K562 (cell line): ENCODE data around the gene WDR46. TPM values are rescaled to one million over a fixed set of nuclear protein-coding genes. Genes with fewer than 3 reads are reported as not detected.
A peak's percentile ranks its signal among the peaks of the same experiment; 100 is the strongest.

Experiments used
- CBFA2T2 ChIP-seq: fragments of 450-650 bp; conservative IDR thresholded peaks from 2 replicates; pipeline ENCODE4 v1.6.1; 2017; ENCODE audit warnings: mild to moderate bottlenecking
- E2F4 ChIP-seq: sonication (generic); formaldehyde crosslinking; IDR thresholded peaks from 2 replicates; pipeline ENCODE4 v1.8.0; 2022; ENCODE audit warnings: mild to moderate bottlenecking, low read depth, missing genetic modification reagents
- FOXP1 ChIP-seq: sonication (generic); formaldehyde crosslinking; IDR thresholded peaks from 2 replicates; pipeline ENCODE4 v1.8.0; 2022; ENCODE audit warnings: mild to moderate bottlenecking, missing genetic modification reagents
- HEY1 ChIP-seq: fragments of 250-450 bp; sonication (Bioruptor Pico); IDR thresholded peaks from 2 replicates; pipeline ENCODE4 v1.5.0; 2020; ENCODE audit warnings: mild to moderate bottlenecking, moderate library complexity, borderline replicate concordance
- KDM5B ChIP-seq: fragments of 200-600 bp; sonication (generic); IDR thresholded peaks from 2 replicates; pipeline ENCODE4 v1.6.1; 2012; ENCODE audit warnings: low read depth, mild to moderate bottlenecking, moderate library complexity, low read length, control low read depth, inconsistent platforms; ENCODE audit not compliant: insufficient replicate concordance
- MED1 ChIP-seq: sonication (generic); formaldehyde crosslinking; IDR thresholded peaks from 2 replicates; pipeline ENCODE4 v1.8.1; 2023; ENCODE audit warnings: missing genetic modification reagents, borderline replicate concordance
- MLLT1 ChIP-seq, 2 experiments: fragments of 450-650 bp; IDR thresholded peaks; 2 replicates each; pipeline ENCODE4 v1.6.1; 2016
- NCOA2 ChIP-seq, 2 experiments: fragments of 450-650 bp; IDR thresholded peaks; 2 replicates each; pipeline ENCODE4 v1.6.1; 2018; ENCODE audit warnings: mild to moderate bottlenecking in 2 of 2, moderate library complexity in 1 of 2; ENCODE audit not compliant: partially characterized antibody in 2 of 2
- NR1H2 ChIP-seq: sonication (generic); formaldehyde crosslinking; IDR thresholded peaks from 2 replicates; pipeline ENCODE4 v1.4.0; 2020; ENCODE audit warnings: mild to moderate bottlenecking, missing genetic modification reagents
- NRF1 ChIP-seq, 2 experiments: fragments of 450-650 bp; IDR thresholded peaks in 1 of 2; conservative IDR thresholded peaks in 1 of 2; 2 replicates each; pipeline ENCODE4 v1.6.1; 2014; ENCODE audit warnings: mild to moderate bottlenecking in 2 of 2
- RBM39 ChIP-seq: fragments of 200-400 bp; formaldehyde crosslinking; optimal IDR thresholded peaks from 2 replicates; pipeline ENCODE3; 2018; ENCODE audit warnings: low read depth, low read length
- SMARCB1 ChIP-seq: IDR thresholded peaks from 2 replicates; pipeline ENCODE4 v1.6.1; 2011; ENCODE audit warnings: improper control_type of control experiment, low read depth; ENCODE audit not compliant: insufficient read length
- TFAM ChIP-seq: fragments of 250-450 bp; sonication (Bioruptor Pico); conservative IDR thresholded peaks from 2 replicates; pipeline ENCODE4 v1.5.0; 2021; ENCODE audit warnings: mild to moderate bottlenecking, moderate library complexity
- ZC3H4 ChIP-seq: sonication (generic); formaldehyde crosslinking; IDR thresholded peaks from 2 replicates; pipeline ENCODE4 v1.9.0; 2021; ENCODE audit warnings: missing genetic modification reagents, borderline replicate concordance
- ZFX ChIP-seq: sonication (generic); formaldehyde crosslinking; IDR thresholded peaks from 2 replicates; pipeline ENCODE4 v1.8.0; 2022; ENCODE audit warnings: mild to moderate bottlenecking, missing genetic modification reagents, moderate library complexity
- ZNF253 ChIP-seq: fragments of 250-450 bp; sonication (Bioruptor Pico); conservative IDR thresholded peaks from 2 replicates; pipeline ENCODE4 v1.6.1; 2021; ENCODE audit warnings: mild to moderate bottlenecking
- ZNF282 ChIP-seq: sonication (generic); formaldehyde crosslinking; IDR thresholded peaks from 2 replicates; pipeline ENCODE4 v1.8.1; 2023; ENCODE audit warnings: missing genetic modification reagents
- ZNF311 ChIP-seq: fragments of 250-450 bp; sonication (Bioruptor Pico); IDR thresholded peaks from 2 replicates; pipeline ENCODE4 v1.4.0; 2020; ENCODE audit warnings: mild to moderate bottlenecking, moderate library complexity
- ZNF445 ChIP-seq: fragments of 250-450 bp; sonication (Bioruptor Pico); IDR thresholded peaks from 2 replicates; pipeline ENCODE4 v1.4.0; 2020; ENCODE audit warnings: low read depth, mild to moderate bottlenecking, moderate library complexity
- ZNF561 ChIP-seq: fragments of 450-650 bp; formaldehyde crosslinking; conservative IDR thresholded peaks from 2 replicates; pipeline ENCODE4 v1.4.0; 2020; ENCODE audit warnings: mild to moderate bottlenecking, moderate library complexity
- ZNF592 ChIP-seq: fragments of 450-650 bp; IDR thresholded peaks from 2 replicates; pipeline ENCODE4 v1.6.1; 2017; ENCODE audit warnings: antibody characterized with exemption, mild to moderate bottlenecking
- polyA plus RNA-seq, 8 experiments: library from polyadenylated mRNA; depleted of rRNA in 4 of 8; stranded (reverse) in 5 of 8; unstranded in 3 of 8; fragments of >200 nt; fragmentation: Nextera tagmentation in 2 of 8; fragmentation: Illumina TruSeq in 1 of 8; extraction: Ambion mirVana in 2 of 8; extraction: Trizol in 1 of 8; gene quantifications; 2 replicates each; pipeline versions ENCODE4 v1.2.1 to v1.2.3, GENCODE V29; 2011 to 2014; ENCODE audit warnings: inconsistent platforms in 1 of 8, missing spikeins in 1 of 8
- total RNA-seq, 7 experiments: library from RNA; depleted of rRNA in 6 of 7; stranded (reverse); fragments of >200 nt in 6 of 7; fragmentation: Illumina TruSeq in 2 of 7; extraction: Trizol in 2 of 7; gene quantifications; 2 replicates each; pipeline versions ENCODE4 v1.2.1 to v1.2.3, GENCODE V29; 2011 to 2021; ENCODE audit warnings: low replicate concordance in 1 of 7
- TF ChIP-seq, protein P1 (sequence below): sonication (generic); formaldehyde crosslinking; IDR thresholded peaks from 2 replicates; pipeline ENCODE4 v1.8.0; 2022; ENCODE audit warnings: mild to moderate bottlenecking, missing genetic modification reagents

WDR46 gene
- total and polyA plus RNA-seq, 9 of the 15 experiments (the other 6 are each of a cell fraction or from before 2014, with no cell fraction given): 8.9 to 146 (median 93.1) TPM

DNA sequence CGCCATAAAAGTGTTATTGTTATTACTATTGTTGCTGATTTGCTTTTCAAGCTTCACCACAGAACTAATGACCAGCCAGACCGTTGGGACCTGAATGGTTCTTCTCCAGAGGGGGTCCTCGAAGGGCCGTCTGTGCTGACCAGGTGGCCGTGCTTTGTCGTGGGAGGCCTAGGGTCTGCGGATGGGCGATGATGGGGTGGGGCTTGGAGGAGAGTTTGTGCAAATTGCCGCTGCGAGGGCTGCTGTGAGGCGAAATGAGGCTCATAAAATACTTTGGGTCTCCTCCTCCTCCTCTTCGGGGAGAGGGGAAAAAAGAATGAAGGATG, 34.5 kb upstream of the WDR46 start (continued):
- TF ChIP-seq E2F4 (CRISPR knock-in tag) (no peak), ZNF592 (no peak), FOXP1 (CRISPR knock-in tag) (peak; percentile 12; the same call in 1 of the 2 replicates), ZNF445 (CRISPR knock-in tag) (no peak), TFAM (no peak), ZC3H4 (CRISPR knock-in tag) (no peak), MED1 (CRISPR knock-in tag) (no peak), KDM5B (peak; percentile 61), HEY1 (CRISPR knock-in tag) (no peak), MLLT1 (IDR thresholded peaks at IDR 0.05) (no peak), CBFA2T2 (no peak; the same call in 1 of the 2 replicates), NR1H2 (CRISPR knock-in tag) (0 out of 2 replicates have a peak, but pooled peaks have one; percentile 27), ZNF561 (CRISPR knock-in tag) (no peak), RBM39 (peak; percentile 24), ZFX (CRISPR knock-in tag) (no peak), ZNF253 (CRISPR knock-in tag) (no peak), ZNF311 (CRISPR knock-in tag) (no peak), NCOA2 (IDR thresholded peaks at IDR 0.05; ENCODE audit: partially characterized antibody in 2 of 2) (no peak), ZNF282 (CRISPR knock-in tag) (no peak), SMARCB1 (no peak), NRF1 (conservative IDR thresholded peaks at IDR 0.05 in 1 of 2, IDR thresholded peaks at IDR 0.05 in 1 of 2) (no peak)
- TF ChIP-seq, protein P1, sequence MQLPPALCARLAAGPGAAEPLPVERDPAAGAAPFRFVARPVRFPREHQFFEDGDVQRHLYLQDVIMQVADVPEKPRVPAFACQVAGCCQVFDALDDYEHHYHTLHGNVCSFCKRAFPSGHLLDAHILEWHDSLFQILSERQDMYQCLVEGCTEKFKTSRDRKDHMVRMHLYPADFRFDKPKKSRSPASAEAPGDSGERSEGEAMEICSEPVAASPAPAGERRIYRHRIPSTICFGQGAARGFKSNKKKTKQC (CRISPR knock-in tag): 0 out of 2 replicates have a peak, but pooled peaks have one; percentile 0
